GM19452 (cell line): ENCODE data around the gene MUC5AC.

Experiments
- ATAC-seq: cut with Tn5 transposase; IDR thresholded peaks from one replicate; pipeline ENCODE4 v1.9.1; 2021; ENCODE audit not compliant: unreplicated experiment

The MUC5AC gene

DNA sequence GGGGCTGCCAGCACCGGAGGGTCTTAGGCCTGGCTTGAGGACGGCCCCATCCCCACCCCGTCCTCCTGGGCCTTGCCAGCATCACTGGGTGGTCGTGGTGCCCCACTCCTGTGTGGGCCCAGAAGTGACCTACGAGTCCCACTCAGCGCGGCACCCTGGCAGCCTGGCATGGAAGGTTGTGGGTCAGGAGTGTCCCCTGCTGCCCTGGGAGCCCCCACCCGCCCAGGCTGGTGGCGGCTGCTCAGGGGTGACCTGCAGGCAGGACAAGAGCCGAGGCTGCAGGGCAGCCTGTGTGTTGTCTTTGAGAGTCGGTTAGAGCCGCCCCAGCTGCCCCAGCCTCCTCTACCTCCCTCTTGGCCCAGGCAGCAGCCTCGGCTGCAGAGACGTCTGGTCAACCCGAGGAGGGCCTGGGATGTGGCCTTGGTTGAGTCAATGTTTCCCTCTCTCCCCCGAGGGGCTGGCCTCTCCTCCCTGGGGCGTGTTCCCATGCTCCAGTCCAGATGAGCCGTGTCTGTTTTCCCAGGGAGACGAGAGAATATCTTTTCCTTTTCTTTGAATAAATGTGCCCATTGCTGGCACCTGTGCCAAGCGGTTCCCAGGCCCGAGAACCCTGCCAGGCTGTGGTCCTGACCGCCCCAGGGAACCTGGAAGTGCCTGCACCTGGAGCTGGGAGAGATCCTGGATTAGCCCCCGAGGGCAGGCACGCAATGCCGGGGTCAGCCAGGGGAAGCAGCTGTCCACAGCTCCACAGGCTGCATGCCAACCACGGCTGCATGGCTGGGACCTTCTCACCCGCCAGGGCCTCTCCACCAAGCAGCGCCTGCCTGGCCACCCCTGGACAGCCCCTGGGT, 35.7 kb upstream of the MUC5AC start:
- no peak for ATAC-seq

DNA sequence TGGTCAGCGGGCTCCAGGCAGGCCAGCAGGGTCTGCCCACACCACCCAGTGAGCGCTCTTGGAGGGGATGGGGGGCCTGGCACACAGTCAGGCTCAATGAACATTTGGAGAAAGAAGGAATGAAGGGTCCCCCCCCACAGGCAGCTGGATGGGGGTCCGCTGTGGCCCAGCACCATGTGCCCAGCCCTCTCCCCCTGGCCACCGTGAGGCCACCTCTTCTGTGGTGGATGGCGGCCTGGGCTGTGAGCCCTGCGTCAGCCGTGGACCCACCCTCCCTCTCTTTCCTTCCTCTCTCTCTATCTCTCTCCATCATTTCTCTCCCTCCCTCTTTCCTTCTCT, 35.1 kb upstream of the MUC5AC start:
- no peak for ATAC-seq

DNA sequence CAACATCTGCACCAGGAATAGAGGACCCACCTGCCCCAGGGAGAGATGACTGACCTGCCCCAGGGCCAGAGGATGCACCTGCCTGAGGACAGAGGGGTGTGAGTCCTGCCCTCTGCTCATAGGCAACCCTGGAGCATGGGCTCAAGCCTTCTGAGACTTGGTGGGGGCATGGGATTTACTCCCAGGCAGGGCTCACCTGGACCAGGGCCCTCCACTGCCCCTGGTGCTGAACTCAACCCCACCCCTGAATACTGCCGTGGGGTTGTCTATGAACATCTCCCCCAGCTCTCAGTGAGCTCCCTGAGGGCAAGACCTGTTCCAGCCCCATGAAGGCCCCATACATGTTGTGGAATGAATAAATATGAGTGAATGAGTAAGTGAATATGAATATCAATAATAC, 33.8 kb upstream of the MUC5AC start:
- no peak for ATAC-seq

DNA sequence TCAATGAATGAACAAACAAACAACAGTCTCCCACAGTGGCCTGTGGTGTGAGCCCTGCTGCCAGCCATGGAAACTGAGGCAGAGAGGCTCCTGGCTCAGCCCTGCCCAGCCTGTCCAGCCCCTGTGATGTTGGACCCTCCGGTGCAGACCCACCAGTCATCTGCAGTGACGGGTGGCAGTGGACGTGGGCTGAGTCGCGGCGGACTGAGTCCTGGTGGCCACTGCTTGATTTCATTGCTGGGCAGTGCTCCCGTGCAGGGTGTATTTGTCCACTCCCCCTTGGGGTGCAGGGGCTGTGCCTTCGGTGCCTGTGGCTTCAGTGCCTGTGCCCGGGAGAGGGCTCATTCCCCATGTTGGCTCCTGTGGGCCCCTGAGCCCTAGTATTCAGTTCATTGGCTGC, 31.9 kb upstream of the MUC5AC start:
- ATAC-seq: no peak

- ATAC-seq: no peak
Observed at GRCh38 chr11:1126491-1126926, 31.2 kb upstream of the MUC5AC start.

DNA sequence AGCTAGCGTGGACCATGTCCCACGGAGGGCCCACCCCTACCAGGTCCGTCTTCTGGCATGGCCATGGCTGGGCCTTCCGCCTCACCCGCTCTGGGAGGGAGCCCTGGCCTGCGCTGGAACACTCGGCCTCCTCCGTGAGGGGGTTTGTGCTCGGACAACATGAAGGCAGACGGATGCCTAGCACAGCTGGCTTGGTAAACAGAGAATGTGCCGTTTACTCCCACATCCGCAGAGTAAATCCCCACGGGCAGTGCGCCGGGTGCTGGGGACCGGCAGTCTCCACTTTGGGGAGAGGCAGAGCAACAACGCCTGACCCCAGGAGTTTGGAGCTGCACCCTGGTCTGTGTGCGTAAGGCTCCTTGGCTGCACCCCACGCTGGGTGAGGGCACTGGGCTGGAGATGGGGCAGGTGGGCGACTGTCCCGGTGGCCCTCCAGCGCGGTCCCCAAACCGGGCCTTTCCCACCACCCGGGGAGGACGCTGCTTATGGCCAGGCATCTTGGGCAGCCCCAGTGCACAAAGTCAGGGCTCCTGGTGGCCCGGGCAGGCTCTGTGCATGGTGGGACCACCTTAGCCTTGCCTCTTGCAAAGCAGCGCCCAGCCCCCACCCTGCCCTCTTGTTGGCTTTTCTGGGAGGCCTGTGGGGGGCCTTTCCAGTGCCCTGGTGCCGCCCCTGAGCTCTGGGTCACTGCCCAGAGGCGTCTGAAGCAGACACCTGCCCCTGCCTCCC, 30.7 kb upstream of the MUC5AC start:
- no peak for ATAC-seq

DNA sequence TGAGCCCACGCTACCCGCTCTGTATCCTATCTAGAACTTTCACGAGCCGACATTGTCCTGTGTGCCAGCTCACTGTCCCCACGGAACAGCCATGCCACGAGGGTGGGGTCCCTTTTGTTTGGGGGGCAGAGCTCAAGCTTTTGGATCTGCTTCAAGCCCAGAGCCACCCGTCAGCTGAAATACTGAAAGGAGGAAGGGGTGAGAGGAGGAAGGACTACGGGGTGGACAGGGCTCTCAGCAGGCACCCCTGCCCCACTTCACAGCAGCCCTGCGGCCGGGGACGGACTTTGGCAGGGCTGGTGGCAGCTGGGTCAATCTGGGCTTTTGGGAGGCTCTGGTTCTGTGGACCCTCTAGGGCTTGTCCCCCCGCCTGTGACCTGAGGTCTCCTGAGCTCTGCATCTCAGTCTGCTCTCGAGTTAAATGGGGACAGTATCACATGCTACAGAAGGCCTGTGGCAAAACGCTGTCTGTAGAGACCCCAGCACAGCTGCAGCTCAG, 30.0 kb upstream of the MUC5AC start:
- no peak for ATAC-seq

GRCh38 chr11:1128311-1129142, 29.2 kb upstream of the MUC5AC start:
- ATAC-seq: no peak

DNA sequence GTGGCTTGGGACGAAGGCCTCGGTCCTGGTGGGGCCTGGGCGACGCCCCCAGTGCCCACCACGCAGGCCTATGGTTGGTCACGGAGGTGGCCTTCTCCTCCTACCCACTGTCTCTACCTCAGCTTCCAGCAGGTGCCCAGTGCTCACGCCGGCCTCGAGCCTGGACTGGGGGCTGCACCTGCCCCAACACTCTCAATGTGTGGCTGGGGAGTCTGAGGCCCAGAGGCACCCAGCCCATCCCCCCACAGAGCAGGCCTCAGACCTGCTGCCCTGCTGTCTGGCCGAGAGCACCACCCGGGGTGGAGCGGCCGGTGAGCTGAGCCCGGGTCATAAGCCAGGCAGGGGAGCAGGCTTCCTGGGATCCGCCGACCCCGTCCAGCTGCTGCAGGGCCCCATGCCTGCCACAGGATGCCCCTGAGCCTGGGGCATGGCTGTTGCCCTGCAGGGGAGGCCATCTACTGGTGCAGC, 28.6 kb upstream of the MUC5AC start:
- no peak for ATAC-seq

DNA sequence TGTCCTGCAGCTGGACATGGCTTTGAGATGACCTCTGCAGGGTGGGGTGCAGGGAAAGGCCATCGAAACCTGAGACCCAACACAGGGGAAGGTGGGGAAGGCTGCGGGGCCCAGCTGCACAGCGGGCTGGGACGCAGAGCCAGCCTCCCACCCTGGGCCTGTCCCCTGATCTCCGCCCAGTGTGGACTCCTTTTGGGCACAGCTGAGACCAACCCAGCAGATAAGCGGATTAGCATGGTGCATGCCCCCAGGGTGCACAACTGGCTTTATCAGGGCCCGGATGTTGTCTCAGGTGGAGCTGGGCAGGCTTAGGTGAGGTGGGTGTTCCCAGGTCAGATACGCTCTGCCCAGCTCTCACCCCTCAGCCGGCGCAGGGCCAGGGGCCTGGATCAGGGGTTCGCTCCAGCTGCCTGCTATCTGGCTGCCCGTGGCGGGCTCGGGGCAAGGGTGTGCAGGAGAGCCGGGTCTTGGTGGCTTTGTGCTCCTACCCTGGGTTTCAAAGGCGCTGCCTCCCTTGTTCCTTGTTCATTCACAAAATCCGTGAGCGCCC, 28.1 kb upstream of the MUC5AC start:
- ATAC-seq: no peak

GRCh38 chr11:1130276-1131032, 27.3 kb upstream of the MUC5AC start:
- ATAC-seq: no peak

DNA sequence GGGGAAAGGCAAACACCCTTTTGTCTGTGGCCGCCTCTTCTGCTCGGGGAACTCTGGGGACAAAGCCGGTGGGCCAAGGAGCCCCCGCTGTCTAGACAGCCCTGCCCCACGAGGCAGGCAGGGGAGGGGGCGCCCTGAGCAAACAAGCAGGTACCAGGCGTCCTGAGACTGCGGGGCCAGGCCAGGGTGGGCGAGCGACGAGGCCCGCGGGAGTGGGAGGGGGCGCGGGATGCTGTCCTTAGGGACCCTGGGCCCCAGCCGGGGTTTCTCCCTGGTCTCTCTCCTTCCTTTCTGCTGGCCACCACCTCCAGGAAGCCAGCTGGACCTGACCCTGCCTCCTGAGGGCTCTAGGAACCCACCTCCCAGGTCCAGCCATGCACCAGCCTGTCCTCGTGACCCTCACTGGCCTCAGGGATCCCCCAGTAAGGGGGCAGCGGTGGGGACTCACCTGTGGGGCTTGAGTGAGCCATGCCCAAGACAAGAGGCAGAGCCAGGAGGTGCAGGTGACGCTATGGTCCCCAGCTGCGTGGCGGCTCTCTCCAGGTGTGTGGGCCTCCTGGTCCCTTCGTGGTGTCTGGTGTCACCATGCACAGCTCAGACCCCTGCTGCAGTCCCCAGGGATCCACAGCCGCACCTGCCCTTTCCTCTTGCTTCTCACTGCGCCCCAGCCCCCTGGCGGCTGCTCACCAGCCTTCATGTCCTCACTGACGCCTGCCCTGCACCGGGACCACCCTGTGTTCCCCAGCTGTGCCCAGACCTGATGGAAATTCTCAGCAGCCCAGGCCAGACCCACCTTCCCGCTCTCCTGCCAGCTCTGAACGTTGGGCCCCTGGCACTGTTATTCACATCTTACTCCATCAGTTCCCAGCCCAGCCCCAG, 26.5 kb upstream of the MUC5AC start:
- no peak for ATAC-seq

- ATAC-seq: no peak
Observed at GRCh38 chr11:1134848-1135445, 22.8 kb upstream of the MUC5AC start.

- ATAC-seq: no peak
Observed at GRCh38 chr11:1138097-1138496, 19.7 kb upstream of the MUC5AC start.

DNA sequence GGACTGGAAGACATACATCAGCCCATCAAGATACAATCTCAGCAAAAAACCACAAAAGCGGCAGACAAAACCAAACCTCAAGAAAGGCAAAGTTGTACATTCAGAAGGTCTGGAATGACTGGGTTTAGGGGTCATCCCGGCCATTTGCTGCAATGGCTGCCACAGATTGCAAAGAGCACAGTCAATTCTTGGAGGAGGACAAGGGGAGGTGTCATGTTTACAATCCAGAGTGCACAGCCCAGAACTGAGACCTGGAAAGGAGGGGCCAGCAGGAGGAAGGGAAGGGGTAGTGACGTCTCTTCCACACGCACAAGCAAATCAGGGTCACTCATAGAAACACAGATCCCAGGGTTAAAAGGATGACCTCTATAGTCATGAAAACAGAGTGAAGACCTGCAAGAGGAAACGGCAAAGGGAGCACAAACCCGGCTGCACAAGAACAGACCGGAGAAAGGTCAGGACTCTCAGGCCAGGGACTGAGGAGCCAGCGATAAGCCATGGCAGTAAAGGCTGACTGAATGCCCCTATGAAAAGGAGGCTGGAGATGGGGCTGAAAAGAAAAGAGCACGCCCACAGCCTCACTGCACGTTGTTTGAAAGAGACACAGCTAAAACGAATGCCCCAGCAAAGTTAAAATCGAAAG, 18.2 kb upstream of the MUC5AC start:
- ATAC-seq: no peak

DNA sequence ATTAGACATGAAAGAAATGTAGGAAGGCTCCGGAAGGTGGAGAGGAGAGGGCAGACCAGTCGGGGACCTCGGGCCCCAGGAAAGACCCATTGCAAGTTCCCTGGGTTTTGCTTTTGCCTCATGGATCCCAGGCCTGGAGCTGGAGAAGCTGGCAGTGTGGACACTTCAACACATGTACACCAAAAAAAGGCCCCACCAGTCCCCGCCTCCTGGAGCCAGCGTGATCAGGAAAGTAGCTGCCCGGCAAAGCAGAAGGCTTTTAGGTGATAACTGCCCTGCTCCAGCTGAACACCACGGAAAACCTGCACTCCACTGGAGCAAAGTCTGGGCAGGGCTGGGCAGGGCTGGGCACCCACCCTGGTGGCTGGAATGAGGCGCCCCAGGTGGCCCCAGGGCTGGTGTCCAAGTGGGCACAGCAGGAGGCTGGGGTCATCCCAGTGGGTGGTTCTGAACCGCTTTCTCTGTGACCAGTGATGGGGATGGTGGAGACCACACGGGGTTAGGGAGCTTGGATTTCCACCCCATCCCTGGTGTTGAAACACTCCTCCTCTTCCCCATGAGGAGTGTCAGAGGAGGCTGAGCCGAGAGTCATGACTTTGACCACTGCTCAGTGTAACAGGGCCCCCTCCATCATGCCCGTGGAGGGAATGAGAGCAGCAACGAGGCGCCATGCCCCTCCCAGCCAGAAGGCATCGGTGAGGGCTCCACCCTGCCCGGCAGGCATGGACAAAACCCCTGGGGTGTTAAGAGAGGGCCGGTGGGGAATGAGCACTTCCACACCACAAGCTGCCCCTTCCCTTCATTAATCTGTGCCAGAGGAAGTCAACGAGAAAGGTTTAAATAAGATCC, 16.9 kb upstream of the MUC5AC start:
- no peak for ATAC-seq

DNA sequence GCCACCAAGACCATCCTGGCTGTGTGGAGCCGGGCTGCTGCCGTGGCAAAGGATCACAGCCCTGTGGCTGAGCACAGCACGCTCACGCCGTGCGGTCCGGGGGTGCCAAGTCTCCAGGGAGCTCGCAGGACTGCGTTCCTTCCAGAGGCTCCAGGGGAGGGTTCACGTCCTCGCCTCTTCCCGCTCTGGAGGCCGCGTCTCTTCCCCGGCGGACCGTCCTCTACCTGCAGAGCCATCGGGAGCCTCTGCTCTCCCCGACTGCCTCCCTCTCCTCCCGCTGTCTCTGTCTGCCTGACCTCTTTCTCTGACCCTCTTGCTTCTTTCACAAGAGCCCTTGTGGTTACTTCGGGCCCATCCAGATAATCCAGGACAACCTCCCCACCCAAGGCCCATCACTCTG, 11.4 kb upstream of the MUC5AC start:
- no peak for ATAC-seq

GRCh38 chr11:1147792-1148191, 10.0 kb upstream of the MUC5AC start:
- no peak for ATAC-seq
